Ishikawa (cell line): Measurements from ENCODE around the gene RTN4RL2.

ENCODE experiments used
- EP300 ChIP-seq: IDR thresholded peaks from 2 replicates; pipeline ENCODE4 v1.6.1; 2012; ENCODE audit warnings: borderline replicate concordance
- TEAD4 ChIP-seq: IDR thresholded peaks from 2 replicates; pipeline ENCODE4 v1.6.1; 2012
- YY1 ChIP-seq: IDR thresholded peaks from 2 replicates; pipeline ENCODE4 v1.6.1; 2012; ENCODE audit warnings: low read depth
- ZBTB7A ChIP-seq: IDR thresholded peaks from 2 replicates; pipeline ENCODE4 v1.6.1; 2012; ENCODE audit warnings: low read depth

GRCh38 chr11:57513911-57514537, 53.7 kb downstream of the RTN4RL2 start:
- no peak for TF ChIP-seq ZBTB7A
- TF ChIP-seq EP300: no peak
- TF ChIP-seq TEAD4: no peak
- no peak for TF ChIP-seq YY1
